Endothelial cell of umbilical vein (primary cell): ENCODE results near the gene RIMKLB. TPM values are rescaled to one million over a fixed set of nuclear protein-coding genes. Genes with fewer than 3 reads are reported as not detected.

Source experiments
- BruUV-seq: library from RNA; stranded (reverse); fragments of 400-500 nt; replicated peaks from 2 replicates; lab custom pipeline; 2021; lab: Mats Ljungman, UMichigan
- CTCF ChIA-PET: fragments of 300-600, 350-600 bp; sonication (Branson Sonifier 250); formaldehyde crosslinking; loops from one replicate; lab custom pipeline; 2021; ENCODE audit warnings: antibody characterized with exemption, inconsistent platforms; lab: Charles Lee
- POLR2A ChIA-PET: fragments of 300-600, 350-600 bp; sonication (Branson Sonifier 250); formaldehyde crosslinking; loops from one replicate; lab custom pipeline; 2021; ENCODE audit warnings: antibody characterized with exemption, inconsistent platforms; lab: Charles Lee
- DNase-seq: peaks from one replicate; pipeline ENCODE4 v3.0.0-alpha.2; 2011; ENCODE audit warnings: low read depth, low spot score
- FAIRE-seq: peaks from 2 replicates; lab custom pipeline; 2011; peaks lifted over from hg19 to GRCh38; lab: Jason Lieb, UNC
- H2AFZ ChIP-seq: 2 replicates; pipeline ENCODE4 v1.6.0; 2012; ENCODE audit warnings: low read depth, low read length, control low read depth, inconsistent platforms
- H3K27ac ChIP-seq: 2 replicates; pipeline ENCODE4 v1.5.1; 2011; ENCODE audit warnings: low read depth, mild to moderate bottlenecking, control low read depth, low read length, moderate library complexity; ENCODE audit not compliant: insufficient read depth
- H3K27me3 ChIP-seq, 2 experiments: 2 replicates each; pipeline versions ENCODE4 v1.6.0 to v1.6.1; 2011; ENCODE audit warnings: low read length in 2 of 2, mixed read lengths in 1 of 2; ENCODE audit not compliant: control insufficient read depth in 2 of 2, insufficient read depth in 2 of 2
- H3K36me3 ChIP-seq, 2 experiments: 2 replicates in 1 of 2; 3 replicates in 1 of 2; pipeline ENCODE4 v1.5.1; 2011; ENCODE audit warnings: low read length in 2 of 2, mild to moderate bottlenecking in 1 of 2, moderate library complexity in 1 of 2; ENCODE audit not compliant: control insufficient read depth in 2 of 2, insufficient read depth in 2 of 2; ENCODE audit errors: extremely low read depth in 1 of 2
- H3K4me1 ChIP-seq: 3 replicates; pipeline ENCODE4 v1.5.1; 2011; ENCODE audit warnings: mild to moderate bottlenecking, low read length; ENCODE audit not compliant: control insufficient read depth, insufficient read depth; ENCODE audit errors: extremely low read depth
- H3K4me2 ChIP-seq: 2 replicates; pipeline ENCODE4 v1.6.1; 2011; ENCODE audit warnings: low read length, control low read depth, mixed read lengths; ENCODE audit not compliant: insufficient read depth
- H3K4me3 ChIP-seq, 3 experiments: fragments of 200-600 bp in 1 of 3; sonication (generic), shearing (Covaris generic) in 1 of 3; replicated peaks in 1 of 3; 2 replicates each; pipeline ENCODE4 v1.5.1; 2011 to 2016; ENCODE audit warnings: control low read depth in 3 of 3, low read length in 3 of 3, mild to moderate bottlenecking in 2 of 3, inconsistent platforms in 1 of 3, low read depth in 1 of 3, moderate library complexity in 1 of 3; ENCODE audit not compliant: insufficient read depth in 1 of 3
- H3K79me2 ChIP-seq: 2 replicates; pipeline ENCODE4 v1.6.0; 2012; ENCODE audit warnings: low read length, inconsistent platforms; ENCODE audit not compliant: control insufficient read depth, insufficient read depth
- H3K9ac ChIP-seq: replicated peaks from 2 replicates; pipeline ENCODE3; 2011; ENCODE audit warnings: low read length, control low read depth; ENCODE audit not compliant: insufficient read depth; ENCODE audit errors: extremely low read depth
- H3K9me1 ChIP-seq: replicated peaks from 3 replicates; pipeline ENCODE4 v1.6.0; 2011; ENCODE audit warnings: mild to moderate bottlenecking, low read length; ENCODE audit not compliant: control insufficient read depth, insufficient read depth; ENCODE audit errors: extremely low read depth
- H3K9me3 ChIP-seq: replicated peaks from 2 replicates; pipeline ENCODE4 v1.5.1; 2012; ENCODE audit warnings: low read length, inconsistent platforms; ENCODE audit not compliant: control insufficient read depth, insufficient read depth
- H4K20me1 ChIP-seq: replicated peaks from 2 replicates; pipeline ENCODE3; 2011; ENCODE audit warnings: mild to moderate bottlenecking, low read length; ENCODE audit not compliant: control insufficient read depth, insufficient read depth; ENCODE audit errors: extremely low read depth
- EZH2 ChIP-seq: IDR thresholded peaks from 2 replicates; pipeline ENCODE4 v1.6.1; 2012; ENCODE audit warnings: borderline replicate concordance, low read depth, mild to moderate bottlenecking, moderate library complexity, low read length, inconsistent platforms; ENCODE audit not compliant: severe bottlenecking
- FOS ChIP-seq: IDR thresholded peaks from 2 replicates; pipeline ENCODE4 v1.6.1; 2011; ENCODE audit warnings: mild to moderate bottlenecking, low read length, moderate library complexity, borderline replicate concordance; ENCODE audit not compliant: insufficient read depth
- GATA2 ChIP-seq: IDR thresholded peaks from 2 replicates; pipeline ENCODE4 v1.7.0; 2011; ENCODE audit warnings: low read depth, mild to moderate bottlenecking, moderate library complexity, mixed read lengths, low read length; ENCODE audit not compliant: insufficient read length, insufficient read depth
- JUN ChIP-seq: IDR thresholded peaks from 2 replicates; pipeline ENCODE4 v1.6.1; 2011; ENCODE audit warnings: borderline replicate concordance, low read depth; ENCODE audit not compliant: insufficient read length, insufficient read depth
- MAX ChIP-seq: IDR thresholded peaks from 2 replicates; pipeline ENCODE4 v1.6.1; 2011; ENCODE audit not compliant: insufficient read depth, insufficient read length
- MYC ChIP-seq: IDR thresholded peaks from one replicate; pipeline ENCODE4 v1.6.1; 2011; ENCODE audit warnings: mild to moderate bottlenecking, low read depth, low read length
- POLR2A ChIP-seq: IDR thresholded peaks from 2 replicates; pipeline ENCODE4 v1.6.1; 2012; ENCODE audit warnings: low read depth, mild to moderate bottlenecking, control low read depth, low read length
- POLR2AphosphoS5 ChIP-seq: IDR thresholded peaks from 2 replicates; pipeline ENCODE4 v1.6.1; 2012; ENCODE audit warnings: low read depth, mild to moderate bottlenecking, control low read depth, low read length, moderate library complexity; ENCODE audit not compliant: insufficient read depth
- dilution Hi-C: fragments of 300-500 bp; cut with MboI; formaldehyde crosslinking; loops from one replicate; pipeline ENCODE4 v1.15.0; 2019; ENCODE audit warnings: low sequenced_read_pairs; ENCODE audit not compliant: extremely low pct_ligation_motif_present
- intact Hi-C: fragments of 100-400 bp; cut with micrococcal nuclease; formaldehyde crosslinking; loops from one replicate; pipeline ENCODE4 v1.10.0; 2022
- polyA plus RNA-seq, 4 experiments: library from polyadenylated mRNA; depleted of rRNA in 3 of 4; stranded (reverse) in 3 of 4; unstranded in 1 of 4; fragments of >200 nt; gene quantifications; 2 replicates each; pipeline versions ENCODE4 v1.2.1 to v1.2.3, GENCODE V29; 2011 to 2012; ENCODE audit warnings: missing spikeins in 1 of 4
- total RNA-seq: library from RNA; stranded (reverse); gene quantifications from 2 replicates; pipeline ENCODE4 v1.2.3, GENCODE V29; 2021
- TF ChIP-seq, protein P1 (sequence below), 2 donors: IDR thresholded peaks; 1 replicate in 1 of 2; 2 replicates in 1 of 2; pipeline ENCODE4 v1.5.1; 2011; ENCODE audit warnings: low read length in 2 of 2, mild to moderate bottlenecking in 2 of 2, moderate library complexity in 2 of 2, control low read depth in 1 of 2, inconsistent platforms in 1 of 2, low read depth in 1 of 2; ENCODE audit not compliant: insufficient read depth in 1 of 2; ENCODE audit errors: extremely low read depth in 1 of 2

The RIMKLB gene
- total and polyA plus RNA-seq, 2 donors (not counting 3 experiments of a cell fraction or from before 2014, with no cell fraction given), result 35.5 to 64.3 TPM

DNA sequence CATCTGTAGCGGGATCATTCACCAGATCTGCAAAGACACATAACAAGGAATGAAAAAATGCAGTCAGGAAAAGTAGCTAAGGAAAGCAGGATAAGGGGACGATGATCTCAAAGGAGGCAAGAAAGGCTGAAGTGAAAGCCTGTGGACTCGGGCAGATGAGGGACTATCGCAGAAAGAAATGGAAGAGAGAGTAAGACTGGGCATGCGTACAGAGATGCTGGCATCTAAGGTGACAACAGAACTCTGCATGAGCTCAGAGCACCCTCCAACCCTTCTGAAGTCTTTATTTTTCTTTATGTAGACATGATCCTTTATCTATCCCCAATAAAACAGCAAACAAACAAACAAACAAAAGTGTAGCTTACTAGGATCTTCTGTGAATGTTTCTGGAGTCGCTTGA, 42.4 kb upstream of the RIMKLB start:
- BruUV-seq, result no TSS peak
- DNase-seq (no peak), FAIRE-seq (no peak)
- ChIA-PET POLR2A (no interaction called here), CTCF (interaction anchor here (0.6 to 5.3 kb wide), 9 partner anchors 8 to 394 kb away, joined by 3 to 311 read pairs (median 11); no protein-coding TSS in a partner anchor)
- Histone ChIP-seq H3K4me3 (no peak overlapping the region), H3K36me3 (no peaks in the 10 kb centered on the region), H3K4me2 (no peak overlapping the region), H3K27me3 (no peaks in the 10 kb centered on the region), H3K27ac (no peak overlapping the region), H3K79me2 (no peaks in the 10 kb centered on the region), H3K9me1 (no peaks in the 10 kb centered on the region), H3K4me1 (no peaks in the 10 kb centered on the region), H3K9me3 (no peaks in the 10 kb centered on the region), H3K9ac (no peak overlapping the region), H2AFZ (no peak overlapping the region), H4K20me1 (no peaks in the 10 kb centered on the region)
- dilution Hi-C loops, result no loop called here
- no peak for TF ChIP-seq POLR2A
- no peak for TF ChIP-seq GATA2
- no peak for TF ChIP-seq POLR2AphosphoS5
- no peak for TF ChIP-seq JUN
- no peak for TF ChIP-seq FOS
- TF ChIP-seq EZH2, result no peak
- TF ChIP-seq MYC, result no peak
- TF ChIP-seq MAX, result no peak
- TF ChIP-seq, protein P1, sequence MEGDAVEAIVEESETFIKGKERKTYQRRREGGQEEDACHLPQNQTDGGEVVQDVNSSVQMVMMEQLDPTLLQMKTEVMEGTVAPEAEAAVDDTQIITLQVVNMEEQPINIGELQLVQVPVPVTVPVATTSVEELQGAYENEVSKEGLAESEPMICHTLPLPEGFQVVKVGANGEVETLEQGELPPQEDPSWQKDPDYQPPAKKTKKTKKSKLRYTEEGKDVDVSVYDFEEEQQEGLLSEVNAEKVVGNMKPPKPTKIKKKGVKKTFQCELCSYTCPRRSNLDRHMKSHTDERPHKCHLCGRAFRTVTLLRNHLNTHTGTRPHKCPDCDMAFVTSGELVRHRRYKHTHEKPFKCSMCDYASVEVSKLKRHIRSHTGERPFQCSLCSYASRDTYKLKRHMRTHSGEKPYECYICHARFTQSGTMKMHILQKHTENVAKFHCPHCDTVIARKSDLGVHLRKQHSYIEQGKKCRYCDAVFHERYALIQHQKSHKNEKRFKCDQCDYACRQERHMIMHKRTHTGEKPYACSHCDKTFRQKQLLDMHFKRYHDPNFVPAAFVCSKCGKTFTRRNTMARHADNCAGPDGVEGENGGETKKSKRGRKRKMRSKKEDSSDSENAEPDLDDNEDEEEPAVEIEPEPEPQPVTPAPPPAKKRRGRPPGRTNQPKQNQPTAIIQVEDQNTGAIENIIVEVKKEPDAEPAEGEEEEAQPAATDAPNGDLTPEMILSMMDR (IDR thresholded peaks at IDR 0.05; ENCODE audit: extremely low read depth in 1 of 2, insufficient read depth in 1 of 2, low read depth in 1 of 2, low read length in 2 of 2), result no peak
- intact Hi-C loops, result no loop called here
